HG02970 (cell line): Measurements from ENCODE around the gene HOXB6.

Experiments
- ATAC-seq: cut with Tn5 transposase; IDR thresholded peaks from one replicate; pipeline ENCODE4 v1.9.1; 2021; ENCODE audit warnings: mild to moderate bottlenecking, moderate library complexity, moderate number of reproducible peaks; ENCODE audit not compliant: unreplicated experiment, low FRiP score

HOXB6 gene

GRCh38 chr17:48611213-48611612, 6.4 kb upstream of the HOXB6 start:
- ATAC-seq = no peak

GRCh38 chr17:48610282-48611211, 5.8 kb upstream of the HOXB6 start, which contains the start of gene HOXB7:
HOXB7 (minus strand) TSS chr17:48611017; CDS start chr17:48610918, 99 bp downstream.
- ATAC-seq = no peak

- no peak for ATAC-seq
Measured at GRCh38 chr17:48609759-48610281, 5.0 kb upstream of the HOXB6 start.

- ATAC-seq = no peak
Measured at GRCh38 chr17:48609033-48609432, 4.2 kb upstream of the HOXB6 start.

- ATAC-seq = no peak
Measured at GRCh38 chr17:48608494-48608834, 3.7 kb upstream of the HOXB6 start.

GRCh38 chr17:48606892-48607614, 2.3 kb upstream of the HOXB6 start:
- ATAC-seq = no peak

- ATAC-seq = no peak
Measured at GRCh38 chr17:48605991-48606891, 1.5 kb upstream of the HOXB6 start.

- no peak for ATAC-seq
Measured at GRCh38 chr17:48605409-48605919, 678 bp upstream of the HOXB6 start.

GRCh38 chr17:48603959-48604769, 622 bp downstream of the HOXB6 start:
- no peak for ATAC-seq

- ATAC-seq = no peak
Measured at GRCh38 chr17:48601539-48602425, 3.0 kb downstream of the HOXB6 start.

GRCh38 chr17:48601207-48601538, 3.6 kb downstream of the HOXB6 start:
- no peak for ATAC-seq

- no peak for ATAC-seq
Measured at GRCh38 chr17:48600244-48601098, 4.3 kb downstream of the HOXB6 start.

GRCh38 chr17:48599354-48599753, 5.4 kb downstream of the HOXB6 start:
- ATAC-seq = no peak

- ATAC-seq = no peak
Measured at GRCh38 chr17:48598736-48599135, 6.0 kb downstream of the HOXB6 start.

GRCh38 chr17:48597778-48598631, 6.8 kb downstream of the HOXB6 start:
- ATAC-seq = no peak

- no peak for ATAC-seq
Measured at GRCh38 chr17:48597528-48597777, 7.3 kb downstream of the HOXB6 start.
